ENCODE results near the gene NXF1.

- TF ChIP-seq CTCF (IDR thresholded peaks at IDR 0.05) = no peak
- TF ChIP-seq POLR2AphosphoS5 (IDR thresholded peaks at IDR 0.05) = no peak
- TF ChIP-seq POLR2A (IDR thresholded peaks at IDR 0.05) = no peak
Measured at GRCh38 chr11:62811659-62812058, 6.4 kb upstream of the NXF1 start.

Measured in breast epithelium (tissue), 3 donors.